Osteoblast (primary cell): ENCODE measurements around the gene PDGFD. TPM values are rescaled to one million over a fixed set of nuclear protein-coding genes. Genes with fewer than 3 reads are reported as not detected.

Experiments used
- DNase-seq: peaks from one replicate; pipeline ENCODE4 v3.0.0; 2011; ENCODE audit warnings: low spot score, mixed read lengths; ENCODE audit not compliant: insufficient read length; ENCODE audit errors: missing footprints
- H2AFZ ChIP-seq: 2 replicates; pipeline ENCODE4 v1.6.0; 2011; ENCODE audit warnings: mild to moderate bottlenecking, low read length
- H3K27ac ChIP-seq: 2 replicates; pipeline ENCODE4 v1.5.1; 2011; ENCODE audit warnings: mild to moderate bottlenecking, low read depth, low read length, moderate library complexity
- H3K27me3 ChIP-seq: 2 replicates; pipeline ENCODE4 v1.6.0; 2012; ENCODE audit warnings: mild to moderate bottlenecking, control low read depth, inconsistent platforms, low read length, moderate library complexity; ENCODE audit not compliant: insufficient read depth
- H3K36me3 ChIP-seq: 2 replicates; pipeline ENCODE4 v1.5.1; 2011; ENCODE audit warnings: mild to moderate bottlenecking, low read length, control low read depth, moderate library complexity; ENCODE audit not compliant: insufficient read depth
- H3K4me1 ChIP-seq: 2 replicates; pipeline ENCODE4 v1.5.1; 2011; ENCODE audit warnings: mild to moderate bottlenecking, low read length, control low read depth, moderate library complexity; ENCODE audit not compliant: insufficient read depth
- H3K4me2 ChIP-seq: 2 replicates; pipeline ENCODE4 v1.6.0; 2011; ENCODE audit warnings: mild to moderate bottlenecking, low read length; ENCODE audit not compliant: insufficient read depth
- H3K4me3 ChIP-seq: fragments of 200-600 bp; sonication (generic); 3 replicates; pipeline ENCODE4 v1.5.1; 2012; ENCODE audit warnings: mild to moderate bottlenecking, low read length, inconsistent platforms; ENCODE audit not compliant: insufficient read depth
- H3K79me2 ChIP-seq: 2 replicates; pipeline ENCODE4 v1.6.0; 2012; ENCODE audit warnings: mild to moderate bottlenecking, low read length, control low read depth, inconsistent platforms; ENCODE audit not compliant: insufficient read depth
- H3K9me3 ChIP-seq: 2 replicates; pipeline ENCODE4 v1.5.1; 2011; ENCODE audit warnings: low read depth, low read length, control low read depth
- H4K20me1 ChIP-seq: 2 replicates; pipeline ENCODE4 v1.6.0; 2012; ENCODE audit warnings: mild to moderate bottlenecking, low read length, control low read depth; ENCODE audit not compliant: insufficient read depth
- total RNA-seq: library from RNA; depleted of rRNA; stranded (reverse); fragments of >200 nt; gene quantifications from 2 replicates; pipeline ENCODE4 v1.2.3, GENCODE V29; 2012
- TF ChIP-seq, protein P1 (sequence below): IDR thresholded peaks from 2 replicates; pipeline ENCODE4 v1.5.1; 2011; ENCODE audit warnings: mild to moderate bottlenecking, low read depth, low read length, moderate library complexity; ENCODE audit errors: extremely low read depth

Gene PDGFD
- total RNA-seq, 1 donor, result 4.7 TPM

DNA sequence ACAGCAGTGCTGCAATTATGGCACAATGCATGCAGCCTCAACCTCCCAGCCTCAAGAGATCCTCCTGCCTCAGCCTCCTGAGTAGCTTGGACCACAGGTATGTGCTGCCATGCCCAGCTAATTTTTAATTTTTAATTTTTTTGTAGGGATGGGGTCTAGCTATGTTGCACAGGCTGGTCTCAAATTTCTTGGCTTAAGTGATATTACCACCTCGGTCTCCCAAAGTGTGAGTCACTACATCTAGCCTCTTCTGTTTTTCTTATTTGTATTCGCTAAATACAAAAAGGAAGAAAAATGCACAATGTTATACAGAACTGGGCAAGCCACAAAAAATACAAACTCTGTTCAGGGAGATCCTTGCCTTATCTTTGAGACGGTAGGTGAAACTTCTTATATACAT, 65.4 kb downstream of the PDGFD start:
- no peaks in the 10 kb centered on the region for H3K79me2 ChIP-seq
- no peak overlapping the region for H3K4me3 ChIP-seq
- no peaks in the 10 kb centered on the region for H3K9me3 ChIP-seq
- no peak overlapping the region for H3K4me2 ChIP-seq
- TF ChIP-seq, protein P1, sequence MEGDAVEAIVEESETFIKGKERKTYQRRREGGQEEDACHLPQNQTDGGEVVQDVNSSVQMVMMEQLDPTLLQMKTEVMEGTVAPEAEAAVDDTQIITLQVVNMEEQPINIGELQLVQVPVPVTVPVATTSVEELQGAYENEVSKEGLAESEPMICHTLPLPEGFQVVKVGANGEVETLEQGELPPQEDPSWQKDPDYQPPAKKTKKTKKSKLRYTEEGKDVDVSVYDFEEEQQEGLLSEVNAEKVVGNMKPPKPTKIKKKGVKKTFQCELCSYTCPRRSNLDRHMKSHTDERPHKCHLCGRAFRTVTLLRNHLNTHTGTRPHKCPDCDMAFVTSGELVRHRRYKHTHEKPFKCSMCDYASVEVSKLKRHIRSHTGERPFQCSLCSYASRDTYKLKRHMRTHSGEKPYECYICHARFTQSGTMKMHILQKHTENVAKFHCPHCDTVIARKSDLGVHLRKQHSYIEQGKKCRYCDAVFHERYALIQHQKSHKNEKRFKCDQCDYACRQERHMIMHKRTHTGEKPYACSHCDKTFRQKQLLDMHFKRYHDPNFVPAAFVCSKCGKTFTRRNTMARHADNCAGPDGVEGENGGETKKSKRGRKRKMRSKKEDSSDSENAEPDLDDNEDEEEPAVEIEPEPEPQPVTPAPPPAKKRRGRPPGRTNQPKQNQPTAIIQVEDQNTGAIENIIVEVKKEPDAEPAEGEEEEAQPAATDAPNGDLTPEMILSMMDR, result no peak
- no peak overlapping the region for H2AFZ ChIP-seq
- no peaks in the 10 kb centered on the region for H3K27me3 ChIP-seq
- H3K27ac ChIP-seq, result no peak overlapping the region
- no peak for DNase-seq
- no peaks in the 10 kb centered on the region for H3K36me3 ChIP-seq
- no peaks in the 10 kb centered on the region for H3K4me1 ChIP-seq
- no peaks in the 10 kb centered on the region for H4K20me1 ChIP-seq

DNA sequence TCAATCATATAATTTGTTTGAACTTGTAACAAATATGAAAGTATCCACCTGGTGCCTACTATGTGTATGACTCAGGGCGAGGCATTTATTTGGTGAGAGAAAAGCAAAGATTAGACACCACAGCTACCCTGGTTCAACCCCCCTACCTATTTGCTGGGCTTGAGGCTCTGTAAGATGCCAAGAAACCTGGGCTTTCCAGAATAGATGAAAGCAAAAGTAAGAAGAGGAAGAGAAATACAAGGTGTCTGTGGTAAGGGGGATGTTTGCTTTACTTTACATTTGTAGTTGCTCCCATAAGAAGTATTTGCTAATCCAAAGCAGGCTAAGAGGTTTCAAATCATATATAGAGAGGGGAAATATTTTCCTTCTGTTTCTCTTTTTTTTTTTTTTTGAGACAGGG, 65.8 kb downstream of the PDGFD start:
- Histone ChIP-seq H3K4me3 (no peak overlapping the region), H3K79me2 (no peaks in the 10 kb centered on the region), H3K4me1 (no peaks in the 10 kb centered on the region), H3K4me2 (no peak overlapping the region), H3K9me3 (no peaks in the 10 kb centered on the region), H4K20me1 (no peaks in the 10 kb centered on the region), H3K27ac (no peak overlapping the region), H3K36me3 (no peaks in the 10 kb centered on the region), H3K27me3 (no peaks in the 10 kb centered on the region), H2AFZ (no peak overlapping the region)
- no peak for DNase-seq
- TF ChIP-seq, protein P1, result no peak

DNA sequence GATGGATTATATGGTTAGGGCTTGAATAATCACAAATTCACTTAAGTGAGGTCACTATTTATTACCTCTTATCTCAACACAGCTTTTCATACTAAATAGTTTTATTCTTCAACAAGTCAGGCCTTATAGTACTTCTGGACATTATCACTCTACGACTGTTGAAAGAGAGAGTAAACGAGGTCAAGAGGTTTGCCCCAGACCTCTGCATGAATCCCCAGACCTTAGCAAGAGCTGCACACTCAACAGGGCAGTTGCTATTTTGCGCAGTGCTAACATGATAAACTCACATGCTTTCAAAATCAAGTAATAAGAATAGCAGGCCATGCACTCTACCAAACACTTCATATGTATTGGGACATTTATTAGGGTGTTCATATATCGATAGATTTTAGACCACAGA, 67.0 kb downstream of the PDGFD start:
- no peak overlapping the region for H3K27ac ChIP-seq
- H3K27me3 ChIP-seq, result no peaks in the 10 kb centered on the region
- H4K20me1 ChIP-seq, result no peaks in the 10 kb centered on the region
- H3K9me3 ChIP-seq, result no peaks in the 10 kb centered on the region
- TF ChIP-seq, protein P1, result no peak
- no peak overlapping the region for H2AFZ ChIP-seq
- no peaks in the 10 kb centered on the region for H3K79me2 ChIP-seq
- H3K4me2 ChIP-seq, result no peak overlapping the region
- H3K4me3 ChIP-seq, result no peak overlapping the region
- DNase-seq, result no peak
- H3K4me1 ChIP-seq, result no peaks in the 10 kb centered on the region
- no peaks in the 10 kb centered on the region for H3K36me3 ChIP-seq

DNA sequence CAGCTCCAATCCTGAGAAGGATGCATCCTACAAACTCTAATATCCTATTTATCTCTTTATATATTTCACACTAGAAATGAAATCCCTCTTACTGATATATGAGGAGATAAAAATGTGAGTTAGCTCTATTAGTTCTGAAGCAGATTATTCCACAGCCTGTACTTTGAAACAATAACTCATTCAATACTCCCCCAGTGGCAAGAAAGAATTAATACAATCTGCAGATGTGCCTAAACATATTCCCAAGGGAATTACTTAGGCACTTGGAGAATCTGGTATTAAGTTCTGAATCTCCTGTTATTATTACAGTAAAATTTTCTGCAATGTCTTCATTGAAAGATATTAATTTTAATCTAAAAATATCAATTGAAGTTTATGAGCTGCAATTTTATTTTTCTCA, 68.2 kb downstream of the PDGFD start:
- H2AFZ ChIP-seq, result no peak overlapping the region
- no peaks in the 10 kb centered on the region for H4K20me1 ChIP-seq
- H3K4me1 ChIP-seq, result no peaks in the 10 kb centered on the region
- H3K36me3 ChIP-seq, result no peaks in the 10 kb centered on the region
- H3K9me3 ChIP-seq, result no peaks in the 10 kb centered on the region
- TF ChIP-seq, protein P1, result no peak
- H3K4me2 ChIP-seq, result no peak overlapping the region
- no peaks in the 10 kb centered on the region for H3K27me3 ChIP-seq
- no peak for DNase-seq
- no peak overlapping the region for H3K4me3 ChIP-seq
- H3K79me2 ChIP-seq, result no peaks in the 10 kb centered on the region
- H3K27ac ChIP-seq, result no peak overlapping the region
